ENCODE measurements around the gene ELF1.
A peak's percentile ranks its signal among the peaks of the same experiment; 100 is the strongest.

The ELF1 gene

GRCh38 chr13:41004875-41005693 is 14.0 kb downstream of the ELF1 start:
- Histone ChIP-seq H3K27ac (replicated peaks) (peak overlapping the region; percentile 92), H3K4me3 (replicated peaks; ENCODE audit: insufficient read depth, low read length) (no peak overlapping the region), H3K27me3 (ENCODE audit: insufficient read depth, poor library complexity, severe bottlenecking) (no peaks in the 10 kb centered on the region)
- DNase-seq (ENCODE audit: low read depth in 1 of 2, low spot score in 1 of 2) = peak; percentile 37 to 79
- TF ChIP-seq CTCF (IDR thresholded peaks at IDR 0.05; ENCODE audit: insufficient read depth, low read length) (no peak), POLR2AphosphoS5 (IDR thresholded peaks at IDR 0.05; ENCODE audit: low read depth) (peak; percentile 79), SPI1 (IDR thresholded peaks at IDR 0.05; ENCODE audit: borderline replicate concordance, low read depth) (peak; percentile 78; the same call in 1 of the 2 replicates), GABPA (IDR thresholded peaks at IDR 0.05; ENCODE audit: low read depth) (0 out of 2 replicates have a peak, but pooled peaks have one; percentile 27)
- TF ChIP-seq, protein P1, sequence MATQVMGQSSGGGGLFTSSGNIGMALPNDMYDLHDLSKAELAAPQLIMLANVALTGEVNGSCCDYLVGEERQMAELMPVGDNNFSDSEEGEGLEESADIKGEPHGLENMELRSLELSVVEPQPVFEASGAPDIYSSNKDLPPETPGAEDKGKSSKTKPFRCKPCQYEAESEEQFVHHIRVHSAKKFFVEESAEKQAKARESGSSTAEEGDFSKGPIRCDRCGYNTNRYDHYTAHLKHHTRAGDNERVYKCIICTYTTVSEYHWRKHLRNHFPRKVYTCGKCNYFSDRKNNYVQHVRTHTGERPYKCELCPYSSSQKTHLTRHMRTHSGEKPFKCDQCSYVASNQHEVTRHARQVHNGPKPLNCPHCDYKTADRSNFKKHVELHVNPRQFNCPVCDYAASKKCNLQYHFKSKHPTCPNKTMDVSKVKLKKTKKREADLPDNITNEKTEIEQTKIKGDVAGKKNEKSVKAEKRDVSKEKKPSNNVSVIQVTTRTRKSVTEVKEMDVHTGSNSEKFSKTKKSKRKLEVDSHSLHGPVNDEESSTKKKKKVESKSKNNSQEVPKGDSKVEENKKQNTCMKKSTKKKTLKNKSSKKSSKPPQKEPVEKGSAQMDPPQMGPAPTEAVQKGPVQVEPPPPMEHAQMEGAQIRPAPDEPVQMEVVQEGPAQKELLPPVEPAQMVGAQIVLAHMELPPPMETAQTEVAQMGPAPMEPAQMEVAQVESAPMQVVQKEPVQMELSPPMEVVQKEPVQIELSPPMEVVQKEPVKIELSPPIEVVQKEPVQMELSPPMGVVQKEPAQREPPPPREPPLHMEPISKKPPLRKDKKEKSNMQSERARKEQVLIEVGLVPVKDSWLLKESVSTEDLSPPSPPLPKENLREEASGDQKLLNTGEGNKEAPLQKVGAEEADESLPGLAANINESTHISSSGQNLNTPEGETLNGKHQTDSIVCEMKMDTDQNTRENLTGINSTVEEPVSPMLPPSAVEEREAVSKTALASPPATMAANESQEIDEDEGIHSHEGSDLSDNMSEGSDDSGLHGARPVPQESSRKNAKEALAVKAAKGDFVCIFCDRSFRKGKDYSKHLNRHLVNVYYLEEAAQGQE (IDR thresholded peaks at IDR 0.05; ENCODE audit: insufficient replicate concordance, low read depth) = peak; percentile 23

GRCh38 chr13:41002606-41003005 is 16.5 kb downstream of the ELF1 start:
- no peaks in the 10 kb centered on the region for H3K27me3 ChIP-seq (ENCODE audit: insufficient read depth, poor library complexity, severe bottlenecking)
- DNase-seq (ENCODE audit: low read depth in 1 of 2, low spot score in 1 of 2) = no peak
- TF ChIP-seq CTCF (IDR thresholded peaks at IDR 0.05; ENCODE audit: insufficient read depth, low read length) = no peak
- no peak for TF ChIP-seq SPI1 (IDR thresholded peaks at IDR 0.05; ENCODE audit: borderline replicate concordance, low read depth)
- no peak for TF ChIP-seq POLR2AphosphoS5 (IDR thresholded peaks at IDR 0.05; ENCODE audit: low read depth)
- TF ChIP-seq, protein P1 (IDR thresholded peaks at IDR 0.05; ENCODE audit: insufficient replicate concordance, low read depth) = no peak
- no peak for TF ChIP-seq GABPA (IDR thresholded peaks at IDR 0.05; ENCODE audit: low read depth)
- H3K27ac ChIP-seq (replicated peaks) = peak overlapping the region; percentile 92
- no peak overlapping the region for H3K4me3 ChIP-seq (replicated peaks; ENCODE audit: insufficient read depth, low read length)

DNA sequence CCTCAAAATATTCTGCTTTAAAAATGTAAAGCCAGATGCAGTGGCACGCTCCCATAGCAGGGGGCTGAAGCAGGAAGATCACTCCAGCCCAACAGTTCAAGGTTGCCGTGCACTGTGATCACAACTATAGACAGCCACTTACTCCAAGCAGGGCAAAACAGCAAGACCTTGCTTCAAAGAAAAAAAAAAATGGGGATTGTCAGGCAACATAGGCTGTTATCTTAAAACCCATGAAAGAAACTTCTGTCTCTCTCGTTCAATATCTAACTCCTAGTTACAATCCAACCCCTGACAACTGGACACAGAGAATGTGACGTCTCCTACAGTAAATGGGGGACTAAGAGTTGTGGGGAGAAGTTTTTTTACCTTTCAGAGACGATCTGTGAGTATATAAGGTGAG is 17.4 kb downstream of the ELF1 start:
- Histone ChIP-seq H3K27me3 (ENCODE audit: insufficient read depth, poor library complexity, severe bottlenecking) (no peaks in the 10 kb centered on the region), H3K27ac (replicated peaks) (peak overlapping the region; percentile 92), H3K4me3 (replicated peaks; ENCODE audit: insufficient read depth, low read length) (no peak overlapping the region)
- TF ChIP-seq CTCF (IDR thresholded peaks at IDR 0.05; ENCODE audit: insufficient read depth, low read length) = no peak
- TF ChIP-seq SPI1 (IDR thresholded peaks at IDR 0.05; ENCODE audit: borderline replicate concordance, low read depth) = no peak
- TF ChIP-seq, protein P1 (IDR thresholded peaks at IDR 0.05; ENCODE audit: insufficient replicate concordance, low read depth) = no peak
- TF ChIP-seq POLR2AphosphoS5 (IDR thresholded peaks at IDR 0.05; ENCODE audit: low read depth) = no peak
- no peak for TF ChIP-seq GABPA (IDR thresholded peaks at IDR 0.05; ENCODE audit: low read depth)
- no peak for DNase-seq (ENCODE audit: low read depth in 1 of 2, low spot score in 1 of 2)

All from HL-60 (cell line).